Endodermal cell (in vitro differentiated cells): ENCODE measurements around the gene ASCC3. TPM values are rescaled to one million over a fixed set of nuclear protein-coding genes. Genes with fewer than 3 reads are reported as not detected.

Source experiments
- DNase-seq: peaks from one replicate; pipeline ENCODE4 v3.0.0-alpha.2; 2017
- H3K27ac ChIP-seq: 2 replicates; pipeline ENCODE4 v1.5.1; 2013; ENCODE audit warnings: mild to moderate bottlenecking, low read depth, low read length, moderate library complexity
- H3K27me3 ChIP-seq: 2 replicates; pipeline ENCODE4 v1.6.1; 2013; ENCODE audit warnings: mild to moderate bottlenecking, low read length, moderate library complexity; ENCODE audit not compliant: insufficient read depth, control insufficient read depth, poor library complexity, severe bottlenecking
- H3K36me3 ChIP-seq: 2 replicates; pipeline ENCODE4 v1.7.0; 2013; ENCODE audit warnings: mild to moderate bottlenecking, low read length, moderate library complexity; ENCODE audit not compliant: control insufficient read depth, insufficient read depth
- H3K4me1 ChIP-seq: one replicate; pipeline ENCODE4 v1.7.0; 2013; ENCODE audit warnings: low read length; ENCODE audit not compliant: control insufficient read depth, insufficient read depth
- H3K4me3 ChIP-seq: 2 replicates; pipeline ENCODE4 v1.5.1; 2013; ENCODE audit warnings: mild to moderate bottlenecking, low read length, moderate library complexity
- H3K9ac ChIP-seq: 2 replicates; pipeline ENCODE4 v1.6.1; 2013; ENCODE audit warnings: mild to moderate bottlenecking, low read length, moderate library complexity; ENCODE audit not compliant: poor library complexity, severe bottlenecking; ENCODE audit errors: extremely low read depth
- H3K9me3 ChIP-seq: 2 replicates; pipeline ENCODE4 v1.6.1; 2013; ENCODE audit warnings: mild to moderate bottlenecking, low read length, moderate library complexity; ENCODE audit not compliant: control insufficient read depth
- H3K27ac Mint-ChIP-seq: 2 replicates; pipeline ENCODE4 v1.8.0; 2020; ENCODE audit warnings: mixed read lengths
- H3K27me3 Mint-ChIP-seq: 2 replicates; pipeline ENCODE4 v1.8.0; 2021; ENCODE audit warnings: mild to moderate bottlenecking, mixed read lengths; ENCODE audit not compliant: insufficient read depth
- H3K36me3 Mint-ChIP-seq: 2 replicates; pipeline ENCODE4 v1.8.0; 2020; ENCODE audit warnings: low read depth, mixed read lengths
- H3K4me1 Mint-ChIP-seq: 2 replicates; pipeline ENCODE4 v1.8.0; 2020; ENCODE audit warnings: mixed read lengths
- H3K4me3 Mint-ChIP-seq: 2 replicates; pipeline ENCODE4 v1.8.0; 2020; ENCODE audit warnings: mild to moderate bottlenecking, moderate library complexity, mixed read lengths
- H3K9me3 Mint-ChIP-seq: 2 replicates; pipeline ENCODE4 v1.8.0; 2020; ENCODE audit warnings: mild to moderate bottlenecking, mixed read lengths
- CTCF ChIP-seq: fragments of 200-600 bp; sonication (generic); conservative IDR thresholded peaks from 2 replicates; pipeline ENCODE4 v1.5.0; 2021; ENCODE audit warnings: antibody characterized with exemption, mild to moderate bottlenecking
- WGBS, 2 experiments: methylation state at CpG; one replicate each; pipeline versions ENCODE4 v1.1.5 to v1.1.7; 2013; ENCODE audit warnings: missing lambda C conversion rate in 2 of 2, mixed read lengths in 1 of 2; ENCODE audit not compliant: insufficient coverage in 1 of 2, insufficient read length in 1 of 2; 5-methylcytosine and 5-hydroxymethylcytosine counted together
- total RNA-seq, 2 donors: library from RNA; stranded (reverse); fragmentation: NEBNext Ultra II Directional in 1 of 2; extraction: Animal tissue kit (Norgen Biotek cat#: 25700) in 1 of 2; gene quantifications; 2 replicates in 1 of 2; 3 replicates in 1 of 2; pipeline ENCODE4 v1.2.1, GENCODE V29; 2021

The ASCC3 gene
- total RNA-seq, 2 donors from 2014 or later = 40.0 to 41.1 TPM

DNA sequence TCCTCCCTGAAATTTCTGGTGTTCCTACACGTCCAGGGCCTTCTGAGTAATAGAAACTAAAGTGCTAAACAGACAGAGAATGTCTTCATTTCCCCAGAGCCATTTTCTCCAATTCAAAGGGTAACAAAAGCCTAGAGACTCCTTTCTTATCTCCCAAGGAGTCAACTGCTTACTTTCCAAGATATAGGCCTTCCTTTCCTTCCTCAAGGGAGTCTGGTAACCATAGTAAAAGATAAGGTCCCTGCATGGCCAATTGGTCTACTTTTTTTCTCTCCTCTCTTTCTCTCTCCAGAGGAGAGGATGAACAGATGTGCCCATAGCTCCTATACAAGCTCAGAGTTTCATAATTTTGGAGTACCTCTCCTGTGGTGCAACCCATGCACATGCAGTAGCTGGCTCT is 185.7 kb downstream of the ASCC3 start:
- TF ChIP-seq CTCF = no peak
- H3K27ac Mint-ChIP-seq = no peak overlapping the region
- no peak overlapping the region for H3K4me3 Mint-ChIP-seq
- no peak overlapping the region for H3K27ac ChIP-seq
- H3K4me3 ChIP-seq = no peak overlapping the region
- H3K9me3 Mint-ChIP-seq = peaks cover 13% of the 10 kb centered on the region
- no peak overlapping the region for H3K9ac ChIP-seq
- H3K27me3 ChIP-seq = no peaks in the 10 kb centered on the region
- H3K36me3 Mint-ChIP-seq = peaks cover 13% of the 10 kb centered on the region
- no peaks in the 10 kb centered on the region for H3K36me3 ChIP-seq
- H3K4me1 Mint-ChIP-seq = peaks cover 5% of the 10 kb centered on the region
- DNase-seq = no peak
- H3K27me3 Mint-ChIP-seq = no peaks in the 10 kb centered on the region
- WGBS, 2 experiments = 77 to 100% methylated on average over 1 of the region's 1 CpG
- peaks cover 17% of the 10 kb centered on the region for H3K9me3 ChIP-seq
- H3K4me1 ChIP-seq = no peaks in the 10 kb centered on the region

DNA sequence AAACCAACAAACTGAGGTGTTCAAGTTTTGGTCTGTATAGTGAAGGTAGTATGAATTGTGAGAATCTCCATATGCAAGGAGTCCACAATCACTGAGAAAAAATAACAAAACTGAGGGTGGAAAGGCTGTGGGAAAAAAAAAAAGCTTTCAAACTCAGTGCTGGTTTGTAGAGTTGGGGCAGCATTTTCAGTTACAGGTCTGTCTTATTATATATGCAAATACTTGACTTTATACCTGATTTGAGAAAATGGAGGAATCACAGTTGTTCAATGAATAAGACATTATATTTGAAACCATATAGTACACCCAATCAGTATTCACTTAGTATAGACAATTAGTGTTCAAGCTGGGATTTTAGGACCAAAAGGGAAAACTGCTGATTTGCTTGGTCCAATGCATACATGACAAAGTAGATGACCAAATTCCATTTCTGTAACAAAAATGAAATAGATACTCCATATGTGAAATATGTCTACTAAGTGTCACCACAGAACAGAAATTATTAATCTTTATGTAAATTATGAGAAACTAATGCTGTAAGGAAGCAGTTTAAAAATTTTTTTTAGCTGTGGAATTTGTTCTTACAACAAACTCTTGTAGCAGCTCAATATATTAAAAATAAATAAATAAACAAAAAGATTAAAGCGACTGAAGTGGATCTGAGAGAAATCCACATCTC is 187.7 kb downstream of the ASCC3 start:
- no peak overlapping the region for H3K27ac ChIP-seq
- Mint-ChIP-seq H3K4me1 (peaks cover 5% of the 10 kb centered on the region), H3K9me3 (no peaks in the 10 kb centered on the region), H3K36me3 (no peaks in the 10 kb centered on the region), H3K27me3 (no peaks in the 10 kb centered on the region), H3K27ac (no peak overlapping the region), H3K4me3 (no peak overlapping the region)
- no peaks in the 10 kb centered on the region for H3K9me3 ChIP-seq
- WGBS, 2 experiments = 89% methylated on average over 1 of the region's 1 CpG; no CpG with 5 or more reads in 1 of the 2 experiments
- H3K4me1 ChIP-seq = no peaks in the 10 kb centered on the region
- no peak overlapping the region for H3K9ac ChIP-seq
- H3K36me3 ChIP-seq = no peaks in the 10 kb centered on the region
- H3K27me3 ChIP-seq = no peaks in the 10 kb centered on the region
- TF ChIP-seq CTCF = no peak
- no peak for DNase-seq
- H3K4me3 ChIP-seq = no peak overlapping the region

DNA sequence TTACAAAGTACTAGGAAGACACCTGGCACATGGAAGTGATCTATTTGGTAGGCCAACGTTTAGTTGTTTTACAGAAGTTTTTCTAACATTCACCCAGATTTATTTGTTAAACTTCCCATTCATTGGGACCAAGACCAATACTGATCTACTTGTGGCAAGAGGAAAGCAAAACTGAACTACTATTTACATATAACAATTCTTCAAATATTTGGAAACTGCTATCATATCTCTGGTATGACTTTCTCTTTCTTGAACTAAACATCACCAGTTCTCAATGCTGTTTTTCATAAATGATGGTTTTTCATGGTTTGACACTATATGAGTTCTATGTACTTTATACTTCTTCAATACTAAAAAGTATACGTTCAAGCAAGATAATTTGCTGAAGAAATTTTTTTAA is 189.2 kb downstream of the ASCC3 start:
- H3K27me3 ChIP-seq = no peaks in the 10 kb centered on the region
- no peaks in the 10 kb centered on the region for H3K36me3 ChIP-seq
- H3K9me3 ChIP-seq = no peaks in the 10 kb centered on the region
- H3K9me3 Mint-ChIP-seq = no peaks in the 10 kb centered on the region
- 83 to 92% methylated on average over 1 of the region's 2 CpGs for WGBS, 2 experiments
- no peak for TF ChIP-seq CTCF
- no peak overlapping the region for H3K27ac Mint-ChIP-seq
- H3K4me3 Mint-ChIP-seq = no peak overlapping the region
- DNase-seq = no peak
- H3K4me3 ChIP-seq = no peak overlapping the region
- H3K4me1 Mint-ChIP-seq = peaks cover 5% of the 10 kb centered on the region
- H3K4me1 ChIP-seq = no peaks in the 10 kb centered on the region
- H3K27ac ChIP-seq = no peak overlapping the region
- H3K9ac ChIP-seq = no peak overlapping the region
- no peaks in the 10 kb centered on the region for H3K27me3 Mint-ChIP-seq
- peaks cover under 1% of the 10 kb centered on the region for H3K36me3 Mint-ChIP-seq
